Lung (tissue), 12 donors: ENCODE measurements around the gene STH. TPM values are rescaled to one million over a fixed set of nuclear protein-coding genes. Genes with fewer than 3 reads are reported as not detected.

Experiments
- ATAC-seq: fragments of 200-7000 bp; cut with Tn5 transposase; one replicate; pipeline ENCODE4 v1.9.1; 2020; ENCODE audit warnings: moderate number of reproducible peaks; ENCODE audit not compliant: insufficient read depth, low FRiP score
- DNase-seq, 3 donors: peaks; one replicate each; pipeline ENCODE4 v3.0.0-alpha.2; 2013 to 2017
- H3K27ac ChIP-seq, 2 donors: one replicate each; pipeline ENCODE4 v1.5.1; 2013; ENCODE audit warnings: mild to moderate bottlenecking in 2 of 2, moderate library complexity in 2 of 2, control low read depth in 1 of 2, inconsistent platforms in 1 of 2, low read depth in 1 of 2, low read length in 1 of 2
- H3K27me3 ChIP-seq, 3 donors: one replicate each; pipeline ENCODE4 v1.5.1; 2013; ENCODE audit warnings: low read length in 2 of 3; ENCODE audit not compliant: control insufficient read depth in 3 of 3, insufficient read depth in 3 of 3
- H3K36me3 ChIP-seq, 4 donors: one replicate each; pipeline ENCODE4 v1.5.1; 2013; ENCODE audit warnings: low read length in 4 of 4, mild to moderate bottlenecking in 1 of 4, moderate library complexity in 1 of 4; ENCODE audit not compliant: control insufficient read depth in 4 of 4, insufficient read depth in 4 of 4
- H3K4me1 ChIP-seq, 5 donors: one replicate each; pipeline ENCODE4 v1.5.1; 2013; ENCODE audit warnings: low read length in 5 of 5, mild to moderate bottlenecking in 2 of 5, moderate library complexity in 1 of 5; ENCODE audit not compliant: control insufficient read depth in 5 of 5, insufficient read depth in 5 of 5
- H3K4me3 ChIP-seq: one replicate; pipeline ENCODE4 v1.5.1; 2013; ENCODE audit warnings: mild to moderate bottlenecking, control low read depth, moderate library complexity
- H3K9ac ChIP-seq, 2 donors: one replicate each; pipeline ENCODE4 v1.5.1; 2013; ENCODE audit warnings: low read length in 2 of 2, control low read depth in 1 of 2; ENCODE audit not compliant: insufficient read depth in 1 of 2
- H3K9me3 ChIP-seq, 4 donors: one replicate each; pipeline ENCODE4 v1.5.1; 2013; ENCODE audit warnings: low read length in 3 of 4, mild to moderate bottlenecking in 1 of 4, moderate library complexity in 1 of 4; ENCODE audit not compliant: control insufficient read depth in 4 of 4, insufficient read depth in 3 of 4
- CTCF ChIP-seq: IDR thresholded peaks from 2 replicates; pipeline ENCODE4 v1.5.1; 2012; ENCODE audit warnings: mild to moderate bottlenecking; ENCODE audit errors: control extremely low read depth, extremely low read depth
- WGBS, 2 donors: extraction: QIAGEN DNeasy Blood & Tissue Kit; methylation state at CpG; one replicate each; pipeline ENCODE4 v1.1.7; 2013; 5-methylcytosine and 5-hydroxymethylcytosine counted together
- polyA plus RNA-seq, 2 donors: library from polyadenylated mRNA; stranded (reverse); fragments of 200-250 nt; gene quantifications; one replicate each; pipeline ENCODE4 v1.2.1, GENCODE V29; 2013
- total RNA-seq, 2 donors: library from RNA; depleted of rRNA in 1 of 2; stranded (reverse); fragments of >200 nt in 1 of 2; gene quantifications; one replicate each; pipeline ENCODE4 v1.2.1, GENCODE V29; 2014 to 2021
- donor health status: control.
- donor health status: control.
- donor health status: Bipolar disorder and iron deficiency.
- donor health status: healthy.
- donor health status: DM: yes; HTN: yes; CAD: no.

STH gene
- total and polyA plus RNA-seq, 4 donors: not detected

GRCh38 chr17:45971698-45972141, 27.3 kb upstream of the STH start:
- Histone ChIP-seq H3K27me3 (peaks cover 0 to 3% (median 0%) of the 10 kb centered on the region in 3 donors), H3K4me3 (no peak overlapping the region), H3K27ac (no peak overlapping the region), H3K4me1 (no peaks in the 10 kb centered on the region), H3K9ac (no peak overlapping the region), H3K36me3 (no peaks in the 10 kb centered on the region), H3K9me3 (no peaks in the 10 kb centered on the region)
- WGBS, 2 donors: 50 to 55% methylated on average over 14 of the region's 14 CpGs
- DNase-seq: no peak
- no peak for TF ChIP-seq CTCF
- ATAC-seq: no peak

GRCh38 chr17:45972531-45972930, 26.5 kb upstream of the STH start:
- Histone ChIP-seq H3K27me3 (no peaks in the 10 kb centered on the region), H3K4me3 (no peak overlapping the region), H3K27ac (no peak overlapping the region), H3K9ac (no peak overlapping the region), H3K4me1 (no peaks in the 10 kb centered on the region), H3K9me3 (no peaks in the 10 kb centered on the region), H3K36me3 (no peaks in the 10 kb centered on the region)
- 88 to 94% methylated on average over 3 of the region's 3 CpGs for WGBS, 2 donors
- no peak for TF ChIP-seq CTCF
- DNase-seq (no peak), ATAC-seq (no peak)

GRCh38 chr17:45973099-45973780, 25.8 kb upstream of the STH start:
- no peak for TF ChIP-seq CTCF
- Histone ChIP-seq H3K4me1 (no peaks in the 10 kb centered on the region), H3K27me3 (no peaks in the 10 kb centered on the region), H3K4me3 (no peak overlapping the region), H3K9me3 (no peaks in the 10 kb centered on the region), H3K27ac (no peak overlapping the region), H3K36me3 (no peaks in the 10 kb centered on the region), H3K9ac (no peak overlapping the region)
- DNase-seq: no peak
- no peak for ATAC-seq
- 68 to 77% methylated on average over 12 of the region's 12 CpGs for WGBS, 2 donors
